ENCODE data around the gene SH3PXD2B.
"Not testable (repeated sequence)": the region's sequence is repeated elsewhere in the genome, so short reads cannot be mapped to it uniquely, and the experiment has no call there.

Gene SH3PXD2B

DNA sequence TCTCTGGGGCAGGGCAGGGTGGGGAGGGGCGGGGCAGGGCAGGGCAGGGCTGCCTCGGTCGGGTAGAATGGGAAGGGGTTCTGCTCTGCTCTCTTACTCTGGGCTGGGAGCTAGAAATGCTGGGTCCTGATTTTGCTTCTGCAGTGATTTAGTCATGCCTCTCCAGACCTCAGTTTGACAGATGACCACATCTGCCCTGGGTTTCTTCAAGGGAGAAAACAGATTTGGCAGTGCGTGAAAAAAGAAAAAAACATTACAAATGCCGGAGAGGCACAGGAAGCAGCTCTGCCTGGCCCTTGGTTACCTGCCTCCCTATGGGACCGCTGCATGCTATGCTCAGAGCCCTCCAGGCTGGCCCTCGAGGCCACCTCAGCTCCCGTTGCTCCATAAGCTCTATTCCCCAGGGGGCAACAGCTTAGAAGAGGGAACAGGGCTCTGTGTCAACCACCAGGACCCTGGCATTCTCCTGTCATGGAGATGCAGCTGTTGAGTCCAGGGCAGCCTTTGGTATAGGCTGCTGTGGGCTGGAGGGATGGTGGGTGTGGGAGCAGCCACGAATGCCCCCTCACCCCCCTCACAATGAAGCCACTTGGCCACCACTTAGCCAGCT, 117.5 kb downstream of the SH3PXD2B start:
- DNase-seq (ENCODE audit: low read depth), result no peak

DNA sequence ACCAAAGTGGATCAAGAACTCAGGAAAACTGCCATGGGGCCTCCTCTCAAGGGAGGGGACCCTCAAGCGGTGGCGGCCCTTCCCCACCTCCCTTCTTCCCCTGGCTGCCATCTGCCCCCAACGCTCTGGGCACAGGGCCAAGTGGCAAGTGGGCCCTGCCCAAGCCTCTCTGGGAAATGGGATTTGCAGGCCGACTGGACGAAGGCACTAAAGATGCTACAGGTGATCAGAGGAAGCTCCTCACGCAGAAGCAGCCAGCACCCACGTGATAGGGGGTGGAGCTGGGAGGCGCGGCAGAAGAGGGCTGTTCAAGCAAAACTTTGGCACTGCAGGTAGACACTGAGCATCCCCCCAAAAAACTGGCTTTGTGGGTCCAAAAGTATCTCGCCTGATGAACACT, 118.1 kb downstream of the SH3PXD2B start:
- no peak for DNase-seq (ENCODE audit: low read depth)

DNA sequence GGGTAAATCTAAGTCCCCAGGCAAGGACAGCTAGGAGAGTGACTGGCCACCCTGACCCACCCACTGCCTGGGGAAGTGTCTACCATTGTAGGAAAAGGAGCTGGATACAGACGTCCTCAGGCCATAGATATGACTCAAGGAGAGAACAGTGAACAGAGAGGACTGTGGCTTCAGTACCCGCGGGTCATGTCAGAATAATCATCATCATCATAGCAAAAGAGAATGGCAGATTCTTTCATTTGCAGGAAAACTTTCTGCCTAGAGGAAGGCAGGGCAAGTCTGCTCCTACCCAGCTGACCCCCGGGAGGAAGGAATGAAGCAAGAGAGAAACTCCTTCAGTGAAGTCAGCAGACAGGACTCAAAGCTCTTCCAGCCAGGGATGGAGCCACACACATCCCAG, 118.6 kb downstream of the SH3PXD2B start:
- peak; percentile 22 for DNase-seq (ENCODE audit: low read depth)

DNA sequence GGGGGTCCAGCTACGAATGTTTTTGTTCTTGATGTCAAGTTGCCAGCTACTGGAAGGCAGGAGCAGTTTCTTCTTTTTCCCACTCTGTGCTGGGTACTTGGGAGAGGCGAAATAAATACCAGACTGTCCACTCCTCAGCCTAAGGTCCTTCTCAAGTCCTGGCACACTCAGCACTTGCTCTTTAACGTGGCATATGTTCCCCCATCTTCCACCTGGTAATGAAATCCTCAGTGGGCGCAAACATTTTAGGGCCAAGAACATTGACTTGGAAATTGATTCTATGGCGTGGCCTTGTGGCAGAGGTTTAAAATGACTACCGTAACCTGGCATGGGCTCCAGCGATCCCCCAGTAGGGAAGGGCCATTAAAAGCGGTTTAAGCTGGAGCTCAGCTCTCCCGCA, 119.7 kb downstream of the SH3PXD2B start:
- no peak for DNase-seq (ENCODE audit: low read depth)

DNA sequence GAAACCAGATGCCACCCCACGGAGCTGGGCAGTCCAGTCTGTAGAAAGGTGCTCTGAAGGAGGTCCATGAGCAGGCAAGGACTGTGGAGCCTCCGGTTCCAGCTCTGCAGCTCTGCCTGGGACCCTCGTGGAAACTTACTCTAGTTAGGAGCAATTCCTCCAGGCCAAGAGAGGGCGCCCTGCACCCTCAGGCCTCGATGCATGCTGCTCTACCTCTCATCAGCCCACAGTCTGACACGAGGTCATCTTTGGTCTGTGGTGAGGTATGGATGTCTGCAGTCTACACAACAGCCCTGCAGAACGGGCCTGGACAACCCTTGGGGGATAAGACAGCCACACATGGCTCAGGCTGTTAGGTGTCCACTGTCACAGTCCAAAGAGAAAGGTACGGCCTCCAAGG, 120.1 kb downstream of the SH3PXD2B start:
- DNase-seq (ENCODE audit: low read depth), result no peak

DNA sequence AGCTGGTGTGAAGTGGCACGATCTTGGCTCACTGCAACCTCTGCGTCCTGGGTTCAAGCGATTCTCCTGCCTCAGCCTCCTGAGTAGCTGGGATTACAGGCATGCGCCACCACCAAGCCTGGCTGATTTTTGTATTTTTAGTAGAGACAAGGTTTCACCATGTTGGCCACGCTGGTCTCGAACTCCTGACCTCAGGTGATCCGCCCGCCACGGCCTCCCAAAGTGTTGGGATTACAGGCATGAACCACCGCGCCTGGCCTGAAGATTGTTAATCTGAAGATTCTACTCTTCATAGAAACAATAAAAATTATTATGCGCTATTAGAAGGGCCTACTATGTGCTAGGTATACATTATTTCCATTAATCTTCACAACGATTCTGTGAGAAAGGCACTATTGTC, 127.4 kb downstream of the SH3PXD2B start:
- not testable (repeated sequence) for DNase-seq (ENCODE audit: low read depth)

DNA sequence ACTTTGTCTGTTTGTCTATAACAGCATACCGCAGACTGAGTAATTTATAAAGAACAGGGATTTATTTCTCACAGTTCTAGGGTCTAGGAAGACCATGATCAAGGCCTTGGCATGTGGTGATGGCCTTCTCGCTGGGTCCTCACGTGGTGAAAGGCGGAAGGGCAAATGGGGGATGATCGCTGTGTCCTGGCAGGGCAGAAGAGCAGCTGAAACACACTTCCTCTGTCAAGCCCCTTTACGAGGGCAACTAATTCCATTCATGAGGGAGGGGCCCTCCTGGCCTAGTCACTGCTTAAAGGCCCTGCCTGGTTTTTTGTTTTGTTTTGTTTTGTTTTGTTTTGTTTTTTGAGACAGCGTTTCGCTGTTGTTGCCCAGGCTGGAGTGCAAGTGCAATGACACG, 128.9 kb downstream of the SH3PXD2B start:
- no peak for DNase-seq (ENCODE audit: low read depth)

DNA sequence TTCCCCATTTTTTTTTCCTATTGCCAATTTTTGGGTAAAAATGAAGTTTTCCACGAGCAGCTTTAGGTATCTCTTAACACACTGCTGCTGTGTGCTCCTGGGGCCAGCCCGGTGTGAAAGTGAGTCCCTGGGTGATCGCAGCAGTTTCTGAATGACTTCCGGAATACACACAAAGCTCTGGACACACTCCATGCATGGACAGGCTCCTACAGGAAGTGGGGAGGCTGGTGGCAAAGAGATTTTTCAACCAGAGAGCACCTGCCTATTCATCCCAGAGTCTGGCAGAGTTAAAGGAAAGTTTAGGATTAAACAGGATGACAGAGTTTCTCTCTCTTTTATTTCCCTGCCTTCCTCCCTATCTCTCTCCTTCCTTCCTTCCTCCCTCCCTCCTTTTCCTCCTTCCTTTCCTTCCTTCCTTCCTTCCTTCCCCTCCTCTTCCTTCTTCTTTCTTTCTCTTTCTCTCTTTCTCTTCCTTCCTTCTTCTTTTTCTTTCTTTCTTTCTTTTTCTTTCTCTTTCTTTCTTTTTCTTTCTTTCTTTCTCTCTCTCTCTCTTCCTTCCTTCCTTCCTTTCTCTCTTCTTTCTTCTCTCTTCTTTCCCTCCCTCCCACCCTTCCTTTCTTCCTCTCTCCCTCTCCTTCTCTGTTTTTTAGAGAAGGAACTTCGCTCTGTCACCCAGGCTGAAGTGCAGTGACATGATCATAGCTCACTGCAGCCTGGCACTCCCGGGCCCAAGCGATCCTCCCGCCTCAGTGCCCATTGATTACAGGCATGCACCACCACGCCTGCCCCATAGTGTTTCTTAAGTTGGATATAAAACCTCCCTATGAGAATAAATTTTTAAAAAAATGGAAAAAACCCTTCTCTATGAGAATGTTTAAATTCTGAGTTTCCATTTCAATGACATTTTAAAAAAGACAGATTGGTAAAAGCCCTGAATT, 132.0 kb downstream of the SH3PXD2B start:
- no peak for DNase-seq (ENCODE audit: low read depth)

DNA sequence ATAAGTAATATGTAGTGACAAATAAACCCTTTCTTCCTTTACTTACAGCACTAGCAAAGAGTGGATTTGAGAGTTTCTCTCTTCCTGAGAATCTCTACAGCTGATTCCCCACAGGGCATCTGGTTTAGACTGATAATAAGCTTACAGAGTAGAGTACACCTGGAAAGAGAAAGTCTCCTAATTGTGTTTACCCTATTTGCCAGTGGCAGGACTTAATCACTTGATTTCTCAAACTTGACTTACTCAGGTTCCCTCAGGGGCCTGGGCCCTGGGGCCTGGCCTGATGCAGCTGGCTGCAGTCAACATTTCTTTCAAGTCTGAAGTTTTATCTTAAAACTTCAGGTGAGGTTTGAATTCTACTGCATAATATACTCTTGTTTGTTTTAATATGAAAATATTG, 132.7 kb downstream of the SH3PXD2B start:
- no peak for DNase-seq (ENCODE audit: low read depth)

DNA sequence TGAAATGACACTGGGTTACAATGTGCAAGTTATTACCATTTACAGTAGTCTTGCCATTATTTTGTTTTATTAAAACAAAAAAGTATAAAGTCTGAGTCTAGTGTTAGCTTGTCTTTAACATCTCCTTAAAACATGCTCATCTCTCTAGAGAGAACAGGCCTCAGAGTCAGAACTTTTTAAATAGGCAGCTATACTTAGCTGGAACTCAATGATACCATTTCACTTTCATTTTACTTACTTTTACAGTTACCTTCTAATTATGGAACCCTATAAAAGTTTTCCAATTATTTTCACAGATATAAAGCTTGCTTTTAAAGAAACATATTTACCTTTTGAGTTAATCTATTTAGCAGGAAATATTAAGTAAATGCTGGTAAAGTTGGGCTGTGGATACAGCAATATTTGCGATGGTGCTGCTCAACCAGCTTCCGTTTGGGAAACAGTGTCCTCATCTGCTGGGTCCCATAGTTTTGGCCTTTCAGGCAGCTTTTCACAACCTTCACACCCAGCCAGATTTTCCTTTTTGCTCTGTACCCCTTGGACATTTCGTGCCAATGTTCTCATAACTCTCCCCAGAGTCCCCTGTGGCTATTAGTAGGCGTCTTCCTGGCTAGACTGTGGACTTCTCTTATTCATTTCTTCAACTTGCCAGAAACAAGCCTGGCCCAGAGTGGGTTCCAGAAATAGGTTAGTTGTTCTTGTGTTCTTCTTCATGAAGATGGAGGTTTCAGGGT, 134.4 kb downstream of the SH3PXD2B start:
- DNase-seq (ENCODE audit: low read depth), result no peak

DNA sequence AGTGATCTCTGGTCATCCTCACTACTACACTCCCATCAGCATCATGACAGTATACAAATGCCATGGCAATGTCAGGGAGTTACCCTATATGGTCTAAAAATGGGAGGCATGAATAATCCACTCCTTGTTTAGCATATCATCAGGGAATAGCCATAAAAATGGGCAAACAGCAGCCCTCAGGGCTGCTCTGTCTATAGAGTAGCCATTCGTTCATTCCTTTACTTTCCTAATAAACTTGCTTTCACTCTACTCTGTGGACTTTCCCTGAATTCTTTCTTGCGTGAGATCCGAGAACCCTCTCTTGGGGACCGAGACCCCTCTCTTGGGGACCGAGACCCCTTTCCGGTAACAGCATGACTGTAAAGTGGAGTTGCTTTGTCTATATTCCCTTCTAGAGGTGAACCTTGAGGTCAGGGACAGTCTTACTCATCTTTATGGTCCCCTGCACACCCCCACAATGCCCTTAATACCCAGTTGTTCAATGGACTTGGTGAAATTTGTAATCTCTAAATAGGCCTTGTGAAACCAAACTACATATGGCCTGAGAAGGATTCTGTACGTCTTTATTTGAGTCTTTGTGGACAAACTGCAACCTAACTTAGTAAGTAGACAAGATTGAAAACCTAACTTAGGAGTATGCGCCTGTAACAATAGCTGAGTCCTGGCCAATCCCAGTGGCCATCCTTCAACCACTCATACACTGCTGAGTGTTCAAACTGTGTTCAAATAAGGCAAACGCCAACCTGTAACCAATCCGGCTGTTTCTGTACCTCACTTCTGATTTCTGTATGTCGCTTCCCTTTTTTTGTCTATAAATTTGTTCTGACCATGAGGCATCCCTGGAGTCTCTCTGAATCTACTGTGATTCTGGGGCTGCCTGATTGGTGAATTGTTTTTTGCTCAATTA, 138.5 kb downstream of the SH3PXD2B start:
- DNase-seq (ENCODE audit: low read depth), result no peak

DNA sequence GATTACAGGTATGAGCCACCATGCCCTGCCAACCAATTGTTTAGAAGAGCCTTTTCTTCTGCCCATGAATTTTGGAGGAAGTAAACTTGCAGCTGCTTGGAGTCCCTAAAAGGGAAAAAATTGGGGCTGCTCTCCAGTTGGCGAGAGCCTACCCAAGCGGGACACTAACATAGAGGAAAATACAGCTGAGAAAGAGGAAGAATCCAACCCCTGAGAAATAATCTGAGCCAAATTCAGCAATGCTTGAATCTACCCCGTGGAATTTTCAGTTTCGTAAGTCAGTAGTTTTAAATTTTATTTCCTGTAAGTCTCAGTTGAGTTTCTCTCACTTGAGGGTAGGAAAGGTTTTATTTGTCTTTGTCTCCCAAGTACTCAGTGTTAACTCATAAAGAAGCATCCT, 140.4 kb downstream of the SH3PXD2B start:
- DNase-seq (ENCODE audit: low read depth), result no peak

DNA sequence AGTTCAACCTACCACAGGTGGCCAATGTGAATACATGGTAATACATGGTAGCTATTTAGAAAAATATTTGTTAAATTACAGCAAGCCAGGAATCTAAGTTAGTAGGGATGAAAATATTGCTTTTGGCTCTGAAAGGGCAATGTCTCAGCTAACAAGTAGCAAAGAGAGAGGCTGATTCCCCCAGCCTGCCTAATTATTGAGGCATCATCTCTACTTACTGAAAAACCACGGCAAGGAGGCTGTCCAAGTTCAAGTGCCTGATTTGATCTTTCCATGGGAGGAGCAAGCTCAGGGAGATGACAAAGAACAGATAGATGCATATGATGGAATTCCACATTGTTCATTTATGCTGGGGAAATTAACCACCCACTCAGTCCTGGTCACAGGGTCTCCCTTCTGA, 142.0 kb downstream of the SH3PXD2B start:
- DNase-seq (ENCODE audit: low read depth), result no peak

DNA sequence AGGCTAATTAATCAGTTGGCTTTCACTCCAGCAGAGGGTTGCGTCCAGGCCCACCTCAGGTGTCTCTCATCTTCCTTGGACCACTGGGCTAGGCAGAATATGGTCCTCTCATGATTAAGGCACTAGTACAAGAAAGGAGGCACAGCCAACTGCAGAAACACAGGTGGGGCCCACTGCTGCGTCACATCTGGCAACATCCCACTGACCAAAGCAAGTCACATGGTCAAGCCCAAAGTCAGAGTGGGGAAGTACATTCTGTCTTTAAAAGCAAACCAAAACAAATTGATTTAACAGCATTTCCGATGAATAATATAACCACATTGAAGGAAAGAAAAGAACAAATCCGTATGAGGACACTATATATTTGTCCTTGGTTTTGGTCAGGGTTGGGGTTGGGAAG, 142.7 kb downstream of the SH3PXD2B start:
- DNase-seq (ENCODE audit: low read depth), result no peak

DNA sequence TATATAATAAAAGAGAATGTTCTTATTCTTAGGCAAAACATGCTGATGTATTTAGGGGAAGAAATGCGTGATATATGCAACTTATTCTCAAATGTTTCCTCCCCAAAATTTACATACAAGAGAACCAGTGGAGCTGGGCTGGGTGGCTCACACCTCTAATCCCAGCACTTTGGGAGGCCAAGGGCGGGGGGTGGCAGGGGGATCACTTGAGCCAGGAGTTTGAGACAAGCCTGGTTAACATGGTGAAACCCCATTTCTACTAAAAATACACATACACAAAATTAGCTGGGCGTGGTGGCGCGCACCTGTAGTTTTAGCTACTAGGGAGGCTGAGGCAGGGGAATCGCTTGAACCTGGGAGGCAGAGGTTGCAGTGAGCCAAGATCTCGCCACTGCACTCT, 143.3 kb downstream of the SH3PXD2B start:
- DNase-seq (ENCODE audit: low read depth), result no peak

DNA sequence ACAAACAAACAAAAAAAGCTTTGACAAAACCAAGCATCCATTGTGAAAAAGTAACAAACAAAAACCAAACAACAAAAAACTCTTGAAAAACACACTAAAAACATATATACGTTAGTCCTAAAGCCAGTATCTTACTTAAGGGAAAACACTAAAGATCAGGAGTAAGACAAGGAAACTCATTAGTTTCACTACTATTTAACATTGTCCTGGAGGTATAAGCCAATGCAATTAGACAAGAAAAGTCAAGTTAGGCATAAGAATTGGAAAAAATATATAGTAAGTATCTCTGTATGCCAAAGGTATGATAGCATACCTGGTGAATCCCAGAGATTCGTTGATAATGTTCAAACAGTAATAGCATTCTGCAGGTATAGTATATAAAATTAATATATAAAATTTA, 148.9 kb downstream of the SH3PXD2B start:
- no peak for DNase-seq (ENCODE audit: low read depth)

DNA sequence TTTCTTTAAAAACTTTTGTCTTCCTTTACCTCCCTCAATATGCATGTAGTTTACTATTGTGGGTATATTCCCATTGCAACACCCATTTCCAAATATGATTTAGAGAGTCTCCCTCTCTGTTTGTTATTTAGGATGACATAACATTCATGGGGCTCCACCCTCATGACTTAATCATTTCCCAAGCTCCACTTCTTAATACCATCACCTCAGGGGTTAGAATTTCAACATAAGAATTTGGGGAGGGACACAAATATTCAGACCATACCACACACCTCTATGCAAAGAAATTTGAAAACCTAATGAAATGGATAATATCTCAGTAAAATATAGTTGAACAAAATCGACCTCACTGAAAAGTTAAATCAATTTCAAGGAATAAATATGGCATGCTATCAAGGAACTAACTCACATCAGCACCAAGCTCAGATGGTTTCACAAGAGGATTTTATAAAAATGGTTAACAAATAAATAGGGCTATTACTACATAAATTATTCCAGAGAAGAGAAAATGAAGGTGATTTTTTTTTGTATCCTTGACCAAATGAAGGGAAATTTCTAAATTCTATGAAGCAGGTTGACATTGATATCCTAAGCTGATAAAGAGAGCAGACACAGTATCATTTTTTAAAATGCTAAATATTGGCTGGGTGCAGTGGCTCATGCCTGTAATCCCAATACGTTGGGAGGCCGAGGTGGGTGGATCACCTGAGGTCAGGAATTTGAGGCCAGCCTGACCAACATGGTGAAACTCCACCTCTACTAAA, 150.6 kb downstream of the SH3PXD2B start:
- DNase-seq (ENCODE audit: low read depth), result peak; percentile 54

DNA sequence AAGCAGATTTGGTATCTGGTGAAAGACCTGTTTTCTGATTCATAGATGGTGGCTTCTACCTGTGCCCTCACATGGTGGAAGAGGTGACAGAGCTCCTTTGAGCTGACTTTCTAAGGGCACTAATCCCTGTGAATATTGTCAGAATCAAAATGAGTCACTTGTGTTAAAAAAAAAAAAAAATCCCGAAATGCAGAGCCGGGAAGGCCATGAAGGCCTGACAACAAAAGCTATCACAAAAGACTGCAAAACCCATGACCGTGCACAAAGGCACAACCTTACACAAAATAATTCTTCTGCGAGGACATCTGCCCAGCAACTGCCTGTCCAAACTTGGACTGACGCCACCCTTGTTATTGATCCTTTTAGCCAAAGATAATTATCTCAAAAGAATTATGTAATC, 151.2 kb downstream of the SH3PXD2B start:
- DNase-seq (ENCODE audit: low read depth), result no peak

DNA sequence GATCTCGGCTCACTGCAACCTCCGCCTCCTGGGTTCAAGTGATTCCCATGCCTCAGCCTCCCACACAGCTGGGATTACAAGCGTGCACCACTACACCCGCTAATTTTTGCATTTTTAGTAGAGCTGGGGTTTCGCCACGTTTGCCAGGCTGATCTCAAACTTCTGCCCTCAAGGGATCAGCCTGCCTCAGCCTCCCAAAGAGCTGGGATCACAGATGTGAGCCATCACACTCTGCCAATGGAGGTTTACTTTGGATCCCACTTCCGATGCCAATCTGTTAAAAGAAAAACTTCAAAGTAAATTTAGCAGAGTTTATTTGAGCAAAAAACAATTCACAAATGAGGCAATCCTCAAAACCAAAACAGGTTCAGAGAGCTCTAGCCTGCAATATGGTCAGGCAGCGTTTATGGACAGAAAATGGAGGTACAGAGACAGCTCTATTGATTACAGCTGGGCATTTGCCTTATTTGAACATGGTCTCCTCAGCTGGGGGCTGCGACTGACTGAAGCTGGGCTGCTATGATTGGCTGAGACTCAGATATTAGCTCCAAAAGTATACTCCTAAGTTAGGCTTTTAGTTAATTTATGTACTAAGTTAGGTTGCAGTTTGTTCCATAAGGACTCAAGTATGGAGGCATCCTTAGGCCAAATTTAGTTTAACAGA, 152.1 kb downstream of the SH3PXD2B start:
- DNase-seq (ENCODE audit: low read depth), result no peak

DNA sequence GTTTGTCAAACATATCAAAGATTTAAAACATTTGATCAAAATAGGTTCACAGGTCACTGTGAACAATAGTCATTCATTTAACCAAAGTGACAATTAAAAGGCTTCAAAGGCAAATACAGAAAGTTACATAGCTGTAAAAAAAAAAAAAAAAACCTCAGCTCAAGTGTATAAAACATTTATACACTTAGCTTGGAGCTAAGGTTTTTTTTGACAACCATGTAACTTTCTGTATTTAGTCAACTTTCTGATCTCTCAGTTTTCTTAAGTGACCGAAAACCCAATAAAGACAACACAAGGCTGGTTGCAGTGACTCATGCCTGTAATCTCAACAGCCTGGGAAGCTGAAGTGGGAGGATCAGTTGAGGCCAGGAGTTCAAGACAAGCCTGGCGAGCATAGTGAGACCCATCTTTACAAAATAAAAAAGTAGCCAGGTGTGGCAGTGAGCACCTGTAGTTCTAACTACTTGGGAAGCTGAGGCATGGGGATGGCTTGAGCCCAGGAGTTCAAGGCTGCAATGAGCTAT, 154.3 kb downstream of the SH3PXD2B start:
- peak; percentile 62 for DNase-seq (ENCODE audit: low read depth)
